Measurements from ENCODE around the gene IQSEC3.
"Not testable (repeated sequence)": the region's sequence is repeated elsewhere in the genome, so short reads cannot be mapped to it uniquely, and the experiment has no call there.

IQSEC3 gene

DNA sequence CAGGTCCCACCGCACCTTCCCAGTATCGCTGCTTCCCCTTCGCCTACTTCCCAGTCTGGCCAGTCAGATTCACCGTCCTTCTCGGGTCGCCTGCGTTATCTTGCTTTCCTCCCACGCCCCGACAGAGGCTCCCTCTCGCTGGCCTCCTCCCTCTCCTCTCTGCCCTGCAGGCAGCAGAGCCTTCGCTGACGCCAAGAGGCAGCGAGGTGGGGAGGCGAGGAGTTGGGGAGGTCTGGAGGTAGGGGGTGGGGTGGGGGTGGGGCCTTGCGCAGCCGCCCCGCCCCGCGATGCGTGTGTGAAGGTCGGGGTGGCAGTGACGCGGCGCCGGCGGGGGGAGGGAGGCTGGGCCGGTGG lies at the start of gene IQSEC3:
Gene IQSEC3, plus strand, starts transcription at position 340 of the 354 bp plus-strand sequence. CDS start 116 bp downstream, outside the sequence.
- not testable (repeated sequence) for H3K9ac ChIP-seq (ENCODE audit: low read depth in 1 of 2, low read length in 2 of 2); H3K4me1 ChIP-seq (ENCODE audit: control insufficient read depth in 1 of 2, insufficient read depth in 2 of 2, low read length in 2 of 2); H3K36me3 ChIP-seq (ENCODE audit: control insufficient read depth in 1 of 2, insufficient read depth in 2 of 2, low read length in 2 of 2); H3K9me3 ChIP-seq (ENCODE audit: control insufficient read depth in 1 of 2, low read length in 2 of 2); H3K27ac ChIP-seq (ENCODE audit: low read depth, low read length); H3K4me3 ChIP-seq (ENCODE audit: low read depth in 1 of 2, low read length in 2 of 2); H3K27me3 ChIP-seq (ENCODE audit: control insufficient read depth in 1 of 2, insufficient read depth in 2 of 2, low read length in 2 of 2)

DNA sequence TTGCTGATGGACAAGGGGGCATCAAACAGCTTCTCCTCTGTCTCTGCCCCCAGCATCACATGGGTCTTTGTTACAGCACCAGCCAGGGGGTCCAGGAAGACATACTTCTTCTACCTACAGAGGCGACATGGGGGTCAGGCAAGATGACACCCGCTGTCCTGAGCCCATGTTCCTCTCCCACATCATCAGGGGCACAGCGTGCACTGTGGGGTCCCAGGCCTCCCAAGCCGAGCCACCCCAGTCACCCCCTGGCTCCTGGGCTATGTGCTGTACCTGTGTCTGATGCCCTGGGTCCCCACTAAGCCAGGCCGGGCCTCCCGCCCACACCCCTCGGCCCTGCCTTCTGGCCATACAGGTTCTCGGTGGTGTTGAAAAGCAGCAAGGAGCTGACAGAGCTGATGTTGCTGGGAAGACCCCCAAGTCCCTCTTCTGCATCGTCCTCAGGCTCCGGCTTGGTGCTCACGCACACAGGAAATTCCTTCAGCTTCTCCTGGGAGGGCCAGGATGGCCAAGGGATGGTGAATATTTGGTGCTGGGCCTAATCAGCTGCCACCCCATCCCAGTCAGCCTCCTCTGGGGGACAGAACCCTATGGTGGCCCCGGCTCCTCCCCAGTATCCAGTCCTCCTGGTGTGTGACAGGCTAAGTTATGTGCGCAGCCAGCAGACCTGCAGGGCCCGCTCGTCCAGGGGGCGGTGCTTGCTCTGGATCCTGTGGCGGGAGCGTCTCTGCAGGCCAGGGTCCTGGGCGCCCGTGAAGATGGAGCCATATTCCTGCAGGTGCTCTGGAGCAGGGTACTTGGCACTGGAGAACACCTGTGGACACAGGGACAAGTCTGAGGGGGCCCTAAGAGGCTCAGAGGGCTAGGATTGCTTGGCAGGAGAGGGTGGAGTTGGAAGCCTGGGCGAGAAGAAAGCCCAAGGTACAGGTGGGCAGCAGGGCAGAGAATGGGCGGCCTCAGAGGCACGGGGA lies 48.9 kb upstream of the IQSEC3 start:
- not testable (repeated sequence) for H3K4me3 ChIP-seq (ENCODE audit: low read depth in 1 of 2, low read length in 2 of 2); H3K9ac ChIP-seq (ENCODE audit: low read depth in 1 of 2, low read length in 2 of 2); H3K27me3 ChIP-seq (ENCODE audit: control insufficient read depth in 1 of 2, insufficient read depth in 2 of 2, low read length in 2 of 2); H3K9me3 ChIP-seq (ENCODE audit: control insufficient read depth in 1 of 2, low read length in 2 of 2); H3K27ac ChIP-seq (ENCODE audit: low read depth, low read length)
- peaks cover 4 to 15% of the 10 kb centered on the region in 2 donors for H3K36me3 ChIP-seq (ENCODE audit: control insufficient read depth in 1 of 2, insufficient read depth in 2 of 2, low read length in 2 of 2)
- peaks cover 0 to 20% of the 10 kb centered on the region in 2 donors for H3K4me1 ChIP-seq (ENCODE audit: control insufficient read depth in 1 of 2, insufficient read depth in 2 of 2, low read length in 2 of 2)

DNA sequence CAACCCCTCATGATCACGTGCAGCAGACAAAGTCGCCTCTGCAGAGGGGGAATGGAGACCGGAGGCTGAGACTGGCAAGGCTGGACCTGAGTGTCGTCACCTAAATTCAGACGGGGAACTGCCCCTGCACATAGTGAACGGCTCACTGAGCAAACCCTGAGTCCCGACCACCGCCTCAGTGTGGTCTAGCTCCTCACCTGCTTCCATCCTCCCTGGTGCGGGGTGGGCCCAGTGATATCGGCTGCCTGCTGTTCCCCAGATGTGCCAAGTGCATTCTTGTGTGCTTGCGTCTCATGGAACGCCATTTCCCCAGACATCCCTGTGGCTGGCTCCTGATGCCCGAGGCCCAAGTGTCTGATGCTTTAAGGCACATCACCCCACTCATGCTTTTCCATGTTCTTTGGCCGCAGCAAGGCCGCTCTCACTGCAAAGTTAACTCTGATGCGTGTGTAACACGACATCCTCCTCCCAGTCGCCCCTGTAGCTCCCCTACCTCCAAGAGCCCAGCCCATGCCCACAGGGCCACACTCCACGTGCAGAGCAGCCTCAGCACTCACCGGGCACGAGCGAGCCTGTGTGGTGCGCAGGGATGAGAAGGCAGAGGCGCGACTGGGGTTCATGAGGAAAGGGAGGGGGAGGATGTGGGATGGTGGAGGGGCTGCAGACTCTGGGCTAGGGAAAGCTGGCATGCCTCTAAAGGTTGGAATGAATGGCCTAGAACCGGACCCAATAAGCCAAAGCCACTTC lies 47.6 kb upstream of the IQSEC3 start:
- not testable (repeated sequence) for H3K27me3 ChIP-seq (ENCODE audit: control insufficient read depth in 1 of 2, insufficient read depth in 2 of 2, low read length in 2 of 2); H3K4me3 ChIP-seq (ENCODE audit: low read depth in 1 of 2, low read length in 2 of 2); H3K9ac ChIP-seq (ENCODE audit: low read depth in 1 of 2, low read length in 2 of 2); H3K27ac ChIP-seq (ENCODE audit: low read depth, low read length); H3K9me3 ChIP-seq (ENCODE audit: control insufficient read depth in 1 of 2, low read length in 2 of 2)
- Histone ChIP-seq H3K4me1 (ENCODE audit: control insufficient read depth in 1 of 2, insufficient read depth in 2 of 2, low read length in 2 of 2) (peaks cover 0 to 14% of the 10 kb centered on the region in 2 donors), H3K36me3 (ENCODE audit: control insufficient read depth in 1 of 2, insufficient read depth in 2 of 2, low read length in 2 of 2) (peaks cover 4 to 15% of the 10 kb centered on the region in 2 donors)

DNA sequence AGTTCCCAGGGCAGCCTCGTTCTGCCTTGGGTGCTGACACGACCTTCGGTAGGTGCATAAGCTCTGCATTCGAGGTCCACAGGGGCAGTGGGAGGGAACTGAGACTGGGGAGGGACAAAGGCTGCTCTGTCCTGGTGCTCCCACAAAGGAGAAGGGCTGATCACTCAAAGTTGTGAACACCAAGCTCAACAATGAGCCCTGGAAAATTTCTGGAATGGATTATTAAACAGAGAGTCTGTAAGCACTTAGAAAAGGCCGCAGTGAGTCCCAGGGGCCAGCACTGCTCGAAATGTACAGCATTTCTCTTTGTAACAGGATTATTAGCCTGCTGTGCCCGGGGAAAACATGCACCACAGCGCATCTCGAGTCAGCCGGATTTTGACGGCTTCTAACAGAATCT lies 46.7 kb upstream of the IQSEC3 start:
- Histone ChIP-seq H3K36me3 (ENCODE audit: control insufficient read depth in 1 of 2, insufficient read depth in 2 of 2, low read length in 2 of 2) (peaks cover 4 to 15% of the 10 kb centered on the region in 2 donors), H3K4me1 (ENCODE audit: control insufficient read depth in 1 of 2, insufficient read depth in 2 of 2, low read length in 2 of 2) (peaks cover 0 to 14% of the 10 kb centered on the region in 2 donors)
- not testable (repeated sequence) for H3K27ac ChIP-seq (ENCODE audit: low read depth, low read length); H3K9ac ChIP-seq (ENCODE audit: low read depth in 1 of 2, low read length in 2 of 2); H3K4me3 ChIP-seq (ENCODE audit: low read depth in 1 of 2, low read length in 2 of 2); H3K27me3 ChIP-seq (ENCODE audit: control insufficient read depth in 1 of 2, insufficient read depth in 2 of 2, low read length in 2 of 2); H3K9me3 ChIP-seq (ENCODE audit: control insufficient read depth in 1 of 2, low read length in 2 of 2)

DNA sequence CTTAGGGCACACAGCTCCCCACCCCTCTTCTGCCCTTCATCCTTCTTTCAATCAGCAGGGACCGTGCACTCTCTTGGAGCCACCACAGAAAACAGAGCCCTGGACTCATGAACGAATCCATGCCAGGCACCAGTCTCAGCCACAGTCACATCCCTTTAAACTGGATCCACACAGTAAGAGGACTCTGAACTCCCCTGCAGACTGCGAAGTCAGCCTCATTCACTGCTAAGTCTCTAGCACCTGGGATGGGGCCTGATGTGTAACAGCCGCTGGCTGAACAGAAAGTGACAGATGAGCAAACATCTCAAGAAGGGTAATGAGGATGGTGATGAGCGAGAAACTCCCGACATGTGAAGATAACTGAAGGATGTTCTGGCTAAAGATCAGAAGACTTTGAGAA lies 45.8 kb upstream of the IQSEC3 start:
- H3K9ac ChIP-seq (ENCODE audit: low read depth in 1 of 2, low read length in 2 of 2) = no peak overlapping the region
- H3K4me1 ChIP-seq (ENCODE audit: control insufficient read depth in 1 of 2, insufficient read depth in 2 of 2, low read length in 2 of 2) = peaks cover 0 to 14% of the 10 kb centered on the region in 2 donors
- no peaks in the 10 kb centered on the region for H3K9me3 ChIP-seq (ENCODE audit: control insufficient read depth in 1 of 2, low read length in 2 of 2)
- no peak overlapping the region for H3K4me3 ChIP-seq (ENCODE audit: low read depth in 1 of 2, low read length in 2 of 2)
- H3K27ac ChIP-seq (ENCODE audit: low read depth, low read length) = no peak overlapping the region
- no peaks in the 10 kb centered on the region for H3K27me3 ChIP-seq (ENCODE audit: control insufficient read depth in 1 of 2, insufficient read depth in 2 of 2, low read length in 2 of 2)
- peaks cover 4 to 15% of the 10 kb centered on the region in 2 donors for H3K36me3 ChIP-seq (ENCODE audit: control insufficient read depth in 1 of 2, insufficient read depth in 2 of 2, low read length in 2 of 2)

DNA sequence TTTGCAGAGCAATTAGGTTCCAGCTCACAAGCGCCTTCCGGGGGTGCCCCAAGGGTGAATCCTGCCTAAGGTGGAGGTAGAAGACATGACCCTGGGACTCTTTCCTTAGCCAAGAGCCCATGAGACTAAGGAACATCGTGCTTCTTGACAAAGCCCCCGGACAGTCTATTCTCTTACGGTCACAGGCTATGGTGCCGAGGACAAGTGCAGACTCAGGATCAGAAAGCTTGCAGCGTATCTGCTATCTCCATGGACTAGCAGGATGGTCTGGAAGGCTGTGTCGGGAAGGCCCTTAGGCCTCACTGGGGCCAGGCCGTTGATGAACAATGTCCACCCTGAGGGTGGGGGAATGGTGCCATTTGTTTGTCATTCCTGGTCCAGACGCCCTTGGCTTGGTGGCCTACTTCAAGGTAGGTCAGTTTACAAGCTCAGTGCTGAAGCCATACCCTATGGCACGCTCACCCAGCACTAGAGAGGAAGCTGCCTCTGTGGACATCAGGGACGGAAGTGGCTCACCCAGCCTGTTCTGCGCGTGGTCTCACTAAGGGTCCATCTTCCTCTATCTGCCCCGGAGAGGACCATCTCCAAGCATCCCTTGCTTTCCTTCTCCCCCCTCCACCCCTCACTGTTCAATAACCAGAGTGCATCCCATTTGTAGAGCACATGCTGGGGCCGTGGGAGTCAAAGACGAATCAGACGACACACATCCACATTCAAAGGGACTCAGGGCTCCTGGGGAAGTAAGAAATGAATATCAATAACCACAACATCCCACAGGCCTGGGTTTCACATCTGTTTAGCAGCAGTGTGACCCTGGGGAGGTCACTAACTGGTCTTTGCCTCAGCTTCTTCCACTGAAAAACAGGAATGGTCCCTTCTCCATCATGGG lies 45.0 kb upstream of the IQSEC3 start:
- Histone ChIP-seq H3K27me3 (ENCODE audit: control insufficient read depth in 1 of 2, insufficient read depth in 2 of 2, low read length in 2 of 2) (no peaks in the 10 kb centered on the region), H3K27ac (ENCODE audit: low read depth, low read length) (no peak overlapping the region), H3K36me3 (ENCODE audit: control insufficient read depth in 1 of 2, insufficient read depth in 2 of 2, low read length in 2 of 2) (peaks cover 4 to 15% of the 10 kb centered on the region in 2 donors), H3K4me3 (ENCODE audit: low read depth in 1 of 2, low read length in 2 of 2) (no peak overlapping the region), H3K4me1 (ENCODE audit: control insufficient read depth in 1 of 2, insufficient read depth in 2 of 2, low read length in 2 of 2) (peaks cover 0 to 14% of the 10 kb centered on the region in 2 donors), H3K9me3 (ENCODE audit: control insufficient read depth in 1 of 2, low read length in 2 of 2) (no peaks in the 10 kb centered on the region), H3K9ac (ENCODE audit: low read depth in 1 of 2, low read length in 2 of 2) (no peak overlapping the region)

DNA sequence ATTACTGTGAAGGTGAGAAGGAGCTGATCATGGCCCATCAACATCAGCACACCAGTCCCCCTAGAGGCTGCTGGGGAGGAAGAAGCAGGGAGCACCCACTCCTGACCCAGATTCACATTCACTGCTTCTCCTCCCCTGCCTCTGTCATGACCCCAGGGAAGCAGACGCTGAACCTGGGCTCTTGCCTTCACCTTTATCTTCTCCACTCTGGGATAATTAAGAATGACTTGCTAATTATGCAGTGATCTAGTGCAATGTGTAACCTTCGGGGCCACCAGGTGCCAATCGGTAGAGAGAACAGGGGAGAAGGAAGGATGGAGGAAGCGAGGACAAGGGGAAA lies 44.4 kb upstream of the IQSEC3 start:
- no peaks in the 10 kb centered on the region for H3K27me3 ChIP-seq (ENCODE audit: control insufficient read depth in 1 of 2, insufficient read depth in 2 of 2, low read length in 2 of 2)
- peaks cover 0 to 14% of the 10 kb centered on the region in 2 donors for H3K4me1 ChIP-seq (ENCODE audit: control insufficient read depth in 1 of 2, insufficient read depth in 2 of 2, low read length in 2 of 2)
- peaks cover 4 to 15% of the 10 kb centered on the region in 2 donors for H3K36me3 ChIP-seq (ENCODE audit: control insufficient read depth in 1 of 2, insufficient read depth in 2 of 2, low read length in 2 of 2)
- H3K9me3 ChIP-seq (ENCODE audit: control insufficient read depth in 1 of 2, low read length in 2 of 2) = no peaks in the 10 kb centered on the region
- H3K27ac ChIP-seq (ENCODE audit: low read depth, low read length) = no peak overlapping the region
- no peak overlapping the region for H3K9ac ChIP-seq (ENCODE audit: low read depth in 1 of 2, low read length in 2 of 2)
- no peak overlapping the region for H3K4me3 ChIP-seq (ENCODE audit: low read depth in 1 of 2, low read length in 2 of 2)

DNA sequence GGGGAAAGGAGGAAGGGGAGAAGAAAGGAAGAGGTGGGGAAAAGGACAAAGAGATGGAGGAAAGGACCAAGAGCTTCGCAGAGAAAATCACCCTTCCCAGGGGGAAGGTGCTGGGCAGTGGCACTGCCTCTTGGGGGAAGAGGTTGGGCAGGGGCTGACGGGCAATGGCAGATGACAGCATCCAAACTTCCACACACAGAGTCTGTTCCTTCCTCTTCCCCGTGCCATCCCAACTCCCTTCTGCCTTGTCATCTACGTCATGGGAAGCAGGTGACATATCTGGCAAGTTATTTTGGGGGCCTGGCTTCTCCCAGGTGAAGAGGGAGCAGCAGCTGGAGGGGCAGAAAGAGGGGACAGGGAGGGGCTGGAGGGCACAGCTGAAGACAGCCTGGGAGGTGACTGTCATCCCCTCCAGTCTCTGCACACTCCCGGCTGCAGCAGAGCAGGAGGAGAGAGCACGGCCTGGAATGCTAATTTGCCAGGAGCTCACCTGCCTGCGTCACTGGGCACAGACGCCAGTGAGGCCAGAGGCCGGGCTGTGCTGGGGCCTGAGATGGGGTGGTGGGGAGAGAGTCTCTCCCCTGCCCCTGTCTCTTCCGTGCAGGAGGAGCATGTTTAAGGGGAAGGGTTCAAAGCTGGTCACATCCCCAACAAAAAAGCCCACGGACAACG lies 43.9 kb upstream of the IQSEC3 start:
- Histone ChIP-seq H3K36me3 (ENCODE audit: control insufficient read depth in 1 of 2, insufficient read depth in 2 of 2, low read length in 2 of 2) (peaks cover 4 to 15% of the 10 kb centered on the region in 2 donors), H3K9me3 (ENCODE audit: control insufficient read depth in 1 of 2, low read length in 2 of 2) (no peaks in the 10 kb centered on the region), H3K4me3 (ENCODE audit: low read depth in 1 of 2, low read length in 2 of 2) (no peak overlapping the region), H3K4me1 (ENCODE audit: control insufficient read depth in 1 of 2, insufficient read depth in 2 of 2, low read length in 2 of 2) (peaks cover 0 to 14% of the 10 kb centered on the region in 2 donors), H3K27me3 (ENCODE audit: control insufficient read depth in 1 of 2, insufficient read depth in 2 of 2, low read length in 2 of 2) (no peaks in the 10 kb centered on the region), H3K27ac (ENCODE audit: low read depth, low read length) (no peak overlapping the region), H3K9ac (ENCODE audit: low read depth in 1 of 2, low read length in 2 of 2) (no peak overlapping the region)

DNA sequence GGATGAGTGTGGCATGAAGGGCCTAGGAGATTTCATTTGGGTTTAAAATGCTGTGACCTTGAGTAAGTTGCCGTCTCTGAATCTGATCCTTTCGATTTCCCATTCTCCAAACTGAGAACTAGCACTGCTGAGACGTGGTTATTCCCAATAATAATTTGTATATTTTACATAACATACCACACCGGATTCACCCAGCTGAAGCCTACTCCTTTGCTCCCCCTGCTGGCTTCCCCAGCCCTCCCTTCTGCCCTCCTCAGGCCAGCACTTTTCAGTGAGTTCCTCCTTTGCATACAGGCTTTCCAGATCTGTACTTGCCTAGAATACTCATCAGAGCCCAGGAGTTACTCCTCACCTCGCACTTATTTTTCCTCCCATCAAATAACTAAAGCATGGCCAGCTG lies 38.7 kb upstream of the IQSEC3 start:
- not testable (repeated sequence) for H3K4me1 ChIP-seq (ENCODE audit: control insufficient read depth in 1 of 2, insufficient read depth in 2 of 2, low read length in 2 of 2); H3K36me3 ChIP-seq (ENCODE audit: control insufficient read depth in 1 of 2, insufficient read depth in 2 of 2, low read length in 2 of 2); H3K27me3 ChIP-seq (ENCODE audit: control insufficient read depth in 1 of 2, insufficient read depth in 2 of 2, low read length in 2 of 2); H3K9me3 ChIP-seq (ENCODE audit: control insufficient read depth in 1 of 2, low read length in 2 of 2); H3K9ac ChIP-seq (ENCODE audit: low read depth in 1 of 2, low read length in 2 of 2); H3K27ac ChIP-seq (ENCODE audit: low read depth, low read length); H3K4me3 ChIP-seq (ENCODE audit: low read depth in 1 of 2, low read length in 2 of 2)
